GM08714 (cell line): ENCODE measurements around the gene NCKAP5.

Experiments used
- H3K4me3 ChIP-seq: fragments of 200-500 bp; sonication (Bioruptor generic); 2 replicates; pipeline ENCODE4 v1.5.1; 2014; ENCODE audit warnings: mild to moderate bottlenecking, low read length, inconsistent platforms
- ZNF274 ChIP-seq: IDR thresholded peaks from 2 replicates; pipeline ENCODE4 v1.6.1; 2012; ENCODE audit warnings: mild to moderate bottlenecking, low read depth, low read length

The NCKAP5 gene

DNA sequence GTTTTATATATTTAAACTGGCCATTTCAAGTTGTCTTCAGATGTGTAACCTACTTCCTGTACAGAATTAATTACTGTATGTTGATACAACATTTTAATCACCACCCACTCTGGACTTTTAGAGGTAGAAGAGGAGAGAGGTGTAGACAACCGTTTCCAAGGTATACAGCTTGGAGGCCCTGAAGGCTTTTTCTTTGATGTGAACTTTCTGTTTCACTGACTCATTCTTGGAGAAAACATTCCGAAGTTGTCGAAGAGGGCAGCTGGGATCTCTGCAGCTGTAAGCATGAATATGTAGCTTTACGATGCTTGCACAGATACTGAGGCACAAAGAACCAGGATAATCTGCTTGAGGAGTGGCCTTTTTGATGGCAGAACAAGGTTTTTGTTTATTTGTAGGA, 137.0 kb downstream of the NCKAP5 start:
- H3K4me3 ChIP-seq, result no peak overlapping the region
- no peak for TF ChIP-seq ZNF274

DNA sequence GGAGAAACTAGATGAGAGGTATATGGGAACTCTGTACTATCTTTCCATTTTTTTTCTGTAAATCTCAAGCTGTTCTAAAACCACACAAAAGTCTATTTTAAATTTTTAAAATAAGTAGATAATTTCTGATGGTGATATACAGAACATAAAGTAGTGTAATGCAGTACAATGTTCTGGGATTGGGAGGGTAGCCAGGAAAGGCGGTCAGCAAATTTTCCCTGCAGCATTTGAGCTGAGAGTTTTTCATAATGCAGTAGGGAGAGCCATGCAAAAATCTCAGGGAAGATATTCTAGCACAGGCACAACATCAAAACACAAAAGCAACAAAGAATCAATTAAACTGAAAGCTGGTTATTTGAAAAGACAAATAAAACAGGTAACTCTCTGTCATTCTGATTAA, 141.5 kb downstream of the NCKAP5 start:
- H3K4me3 ChIP-seq, result no peak overlapping the region
- no peak for TF ChIP-seq ZNF274

DNA sequence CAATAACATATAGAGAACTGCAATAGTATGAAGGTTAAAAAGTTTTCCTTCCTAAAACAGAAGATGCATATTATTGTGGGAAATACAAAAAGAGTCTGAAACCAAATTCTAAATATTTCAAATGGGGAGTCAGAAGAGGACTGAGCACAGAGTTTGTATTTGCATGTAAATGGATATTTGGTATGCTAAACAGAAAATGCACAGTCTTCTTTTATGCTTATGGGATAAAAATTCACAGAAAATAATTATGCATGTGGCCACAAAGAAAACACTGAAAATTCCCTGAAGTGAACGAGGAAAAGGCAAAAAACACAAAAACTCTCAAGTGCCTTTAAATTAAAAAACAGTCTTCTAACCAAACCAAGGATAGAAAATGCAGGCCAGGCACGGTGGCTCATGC, 142.7 kb downstream of the NCKAP5 start:
- no peak for TF ChIP-seq ZNF274
- no peak overlapping the region for H3K4me3 ChIP-seq

DNA sequence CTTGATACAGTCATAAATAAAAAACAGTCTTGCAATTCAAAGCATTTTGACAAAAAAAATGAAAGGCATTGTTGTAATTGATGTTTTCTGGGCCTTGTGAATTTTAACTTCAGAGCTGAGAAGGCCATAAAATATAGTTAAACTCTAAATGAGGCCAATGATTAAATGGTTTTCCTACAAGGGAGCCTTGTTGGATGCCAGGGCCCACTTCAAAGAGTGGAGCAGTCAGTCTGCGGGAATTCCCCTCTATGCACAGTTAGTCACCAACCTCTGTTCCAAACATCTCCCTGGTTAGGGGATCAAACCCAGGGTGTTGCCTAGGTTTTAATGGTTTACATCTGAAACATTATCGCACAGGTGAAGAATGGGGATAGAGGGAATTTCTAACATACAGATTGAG, 143.4 kb downstream of the NCKAP5 start:
- no peak for TF ChIP-seq ZNF274
- H3K4me3 ChIP-seq, result no peak overlapping the region

DNA sequence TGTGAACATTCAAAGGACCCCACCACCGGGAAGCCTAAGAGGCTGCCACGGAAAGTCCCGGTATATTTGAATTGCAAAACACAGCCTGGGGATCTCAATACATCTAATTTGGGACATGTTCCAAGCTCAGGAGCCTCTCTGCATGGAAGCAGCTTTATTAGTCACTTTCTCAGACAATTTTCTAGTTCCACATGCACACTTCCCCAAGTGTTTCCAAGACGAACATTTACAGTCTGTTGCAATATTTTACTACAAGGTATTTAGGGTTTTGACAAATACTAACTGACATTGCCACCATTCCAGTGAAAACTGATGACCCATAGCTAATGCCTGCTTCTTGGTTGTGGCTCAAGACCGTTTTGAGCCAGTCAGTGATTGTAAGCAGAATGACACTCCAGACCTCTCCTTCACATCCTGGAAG, 145.3 kb downstream of the NCKAP5 start:
- no peak overlapping the region for H3K4me3 ChIP-seq
- TF ChIP-seq ZNF274, result no peak

DNA sequence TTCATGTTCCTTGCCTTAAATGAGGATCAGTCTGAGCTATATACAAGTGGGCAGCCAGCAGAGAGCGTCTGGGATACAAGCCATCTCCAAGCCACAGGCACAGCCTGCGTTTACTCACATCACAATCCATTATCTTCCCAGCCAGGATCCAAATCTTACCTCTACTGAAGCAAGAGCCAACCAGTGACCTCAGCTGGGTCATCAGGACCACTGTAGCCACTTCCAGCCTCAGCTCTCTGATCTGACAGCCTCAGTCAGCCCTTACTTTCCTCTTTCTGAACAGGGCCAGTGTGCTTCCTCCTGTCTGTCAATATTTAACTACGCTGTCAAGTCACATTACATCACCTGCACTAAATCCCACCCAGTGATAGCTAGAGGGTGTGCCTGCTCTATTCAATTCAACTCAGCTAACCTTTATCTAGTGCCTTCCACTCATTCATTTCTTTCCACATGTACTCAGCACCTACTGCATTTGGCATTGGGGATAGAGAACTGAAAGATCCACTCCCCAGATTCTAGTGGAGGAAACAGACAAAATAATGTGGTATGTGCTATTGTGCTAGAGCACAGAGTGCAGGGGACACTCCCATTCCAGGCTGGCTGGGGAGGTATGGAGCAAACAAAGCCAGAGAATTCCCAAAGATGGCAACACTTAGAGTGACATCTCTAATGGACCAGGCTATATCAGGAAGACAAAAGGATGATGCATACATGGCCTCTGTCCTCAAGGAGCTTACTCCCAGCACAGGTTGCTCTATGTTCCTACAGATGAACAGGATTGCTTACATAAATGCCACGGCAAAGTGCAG, 146.5 kb downstream of the NCKAP5 start:
- no peak for TF ChIP-seq ZNF274
- H3K4me3 ChIP-seq, result no peak overlapping the region; the same call in 1 of the 2 replicates

DNA sequence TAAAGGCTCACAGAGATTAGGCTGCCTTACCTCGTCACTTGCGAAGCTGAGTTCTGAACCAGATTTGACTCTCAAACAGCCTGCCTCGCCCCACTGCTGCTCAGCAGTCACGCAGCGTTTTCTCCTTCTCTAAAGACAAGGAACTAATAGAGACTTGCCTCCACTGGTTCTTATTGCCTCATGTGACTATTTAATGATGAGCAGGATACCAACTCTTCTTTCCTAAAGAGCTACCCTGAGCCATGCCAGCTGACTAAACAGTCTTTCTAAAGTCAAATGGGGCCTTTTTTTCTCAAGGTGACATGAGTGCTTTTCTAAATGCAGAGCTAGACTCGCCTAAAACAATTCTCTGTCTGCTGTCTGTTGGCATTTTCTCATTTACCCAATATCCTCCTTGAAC, 147.5 kb downstream of the NCKAP5 start:
- TF ChIP-seq ZNF274, result no peak
- H3K4me3 ChIP-seq, result no peak overlapping the region

DNA sequence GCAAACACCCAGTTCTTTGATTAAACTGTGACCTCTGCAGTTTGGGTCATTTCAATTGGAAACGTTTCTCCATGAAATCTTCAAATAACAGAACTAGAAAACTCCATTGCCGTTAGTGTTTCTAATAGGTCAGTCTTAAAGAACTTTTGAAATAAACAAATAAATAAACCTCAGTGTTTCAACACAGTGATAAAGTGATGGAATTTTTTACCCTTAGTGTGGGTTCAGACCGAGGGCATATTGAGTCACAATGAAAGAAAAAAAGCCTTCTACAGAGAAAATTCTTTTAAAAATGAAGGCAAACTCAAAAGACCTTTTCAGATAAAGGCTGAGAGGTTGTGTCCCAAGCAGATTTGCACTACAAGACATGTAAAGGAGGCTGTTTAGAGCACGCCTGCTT, 149.6 kb downstream of the NCKAP5 start:
- no peak overlapping the region for H3K4me3 ChIP-seq
- TF ChIP-seq ZNF274, result no peak

DNA sequence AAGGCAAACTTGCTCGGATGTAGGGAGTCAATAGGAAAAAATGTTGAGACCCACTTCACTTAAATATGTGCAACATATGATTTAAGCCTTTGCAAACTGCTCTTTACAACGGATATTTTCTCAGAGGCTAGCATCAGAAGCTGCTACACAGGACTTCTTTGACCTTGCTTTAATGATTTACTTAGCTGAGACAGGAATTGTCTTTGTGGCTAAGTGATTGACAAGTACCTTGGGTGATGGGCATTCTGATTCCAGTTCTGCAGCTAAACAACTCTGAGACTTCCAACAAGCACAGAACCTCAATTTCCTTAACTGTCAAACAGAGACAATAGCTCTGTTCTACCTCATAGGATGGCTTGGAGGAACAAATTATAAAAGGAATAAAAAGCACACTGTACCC, 150.2 kb downstream of the NCKAP5 start:
- TF ChIP-seq ZNF274, result no peak
- H3K4me3 ChIP-seq, result no peak overlapping the region

DNA sequence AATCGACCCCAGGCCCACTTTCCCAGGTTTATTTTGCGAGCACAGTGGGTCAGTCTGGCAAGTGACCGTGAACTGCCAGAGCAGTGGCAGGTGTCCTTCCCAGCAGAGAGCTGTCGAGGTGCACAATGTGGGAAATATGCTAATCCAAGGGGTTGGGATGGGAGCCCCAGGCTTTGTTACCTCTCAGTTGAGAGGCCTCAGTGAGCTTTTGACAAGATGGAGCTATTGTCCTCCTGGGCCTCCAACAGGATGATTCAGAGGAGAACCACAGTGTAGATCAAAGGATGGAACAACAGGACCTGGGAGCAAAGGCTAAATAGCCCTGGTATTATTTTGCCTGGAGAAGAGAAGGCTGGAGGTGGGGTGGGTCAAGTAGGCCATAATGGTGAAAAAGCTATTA, 150.8 kb downstream of the NCKAP5 start:
- TF ChIP-seq ZNF274, result no peak
- H3K4me3 ChIP-seq, result no peak overlapping the region

DNA sequence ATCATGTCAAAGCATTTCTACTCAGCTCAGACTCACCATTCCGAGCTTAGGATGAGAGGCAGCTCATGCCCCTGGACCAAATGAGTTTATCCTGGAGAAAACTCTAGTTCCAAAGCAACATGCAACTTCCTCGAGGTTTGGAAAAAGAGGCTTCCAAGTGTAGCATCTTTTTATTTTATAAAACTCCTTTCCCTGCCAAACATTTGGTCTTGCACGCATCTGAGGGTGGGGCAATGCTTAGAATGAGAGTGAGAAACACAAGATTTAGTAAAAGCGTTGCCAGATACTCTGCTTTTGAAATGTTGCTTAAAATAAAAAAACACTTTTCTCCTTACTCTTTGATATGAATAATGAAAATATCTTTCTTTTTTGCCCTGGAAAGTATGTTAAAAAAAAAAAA, 151.5 kb downstream of the NCKAP5 start:
- no peak for TF ChIP-seq ZNF274
- no peak overlapping the region for H3K4me3 ChIP-seq

DNA sequence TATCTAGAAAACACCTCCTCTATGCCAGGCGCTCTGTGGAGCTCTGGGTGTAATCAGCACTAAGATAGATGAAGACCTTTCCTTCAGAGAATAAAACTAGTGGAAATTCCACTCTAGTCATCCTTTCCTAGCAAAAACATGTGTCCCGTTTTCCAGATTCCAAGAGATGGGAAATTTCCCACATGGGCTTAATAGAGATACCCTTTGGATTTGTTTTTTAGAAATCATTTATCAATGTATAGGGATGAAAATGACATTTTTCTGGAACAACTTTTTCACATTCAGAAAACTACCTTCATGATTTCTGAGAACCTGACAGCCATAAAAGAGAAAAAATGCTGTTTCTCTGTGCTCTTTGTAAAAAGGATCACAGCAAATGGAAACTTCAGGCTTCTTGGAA, 152.1 kb downstream of the NCKAP5 start:
- no peak overlapping the region for H3K4me3 ChIP-seq
- no peak for TF ChIP-seq ZNF274

DNA sequence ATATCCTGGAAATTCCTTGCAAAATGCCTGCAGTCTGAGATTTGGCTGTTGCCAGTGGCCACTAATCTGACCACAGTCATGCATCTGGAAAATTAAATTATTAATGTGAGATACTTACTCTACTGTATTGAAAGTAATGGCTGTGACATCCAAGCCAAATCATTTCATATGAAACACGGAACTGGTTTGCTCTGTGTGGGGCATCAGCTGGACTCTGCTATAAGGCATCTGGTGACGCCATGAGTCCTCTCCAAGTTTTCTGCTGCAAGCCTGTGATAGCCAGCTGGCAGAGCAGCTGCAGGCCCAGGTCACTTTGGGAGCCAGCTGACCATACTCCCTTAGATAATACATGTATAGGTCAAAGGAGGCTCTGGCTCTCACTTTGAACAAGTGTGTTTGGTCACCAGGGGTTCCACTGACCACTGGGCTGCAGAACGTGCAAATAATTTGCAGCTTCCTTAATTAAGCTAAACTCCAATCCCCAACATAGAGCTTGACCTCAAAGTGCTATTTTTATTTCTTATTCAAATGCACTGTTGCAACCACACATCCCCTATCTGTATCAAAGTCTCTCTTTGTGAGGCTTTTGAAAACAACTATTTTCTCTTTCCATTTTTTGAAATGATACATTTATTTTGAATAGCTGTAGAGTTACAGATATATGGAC, 152.9 kb downstream of the NCKAP5 start:
- no peak overlapping the region for H3K4me3 ChIP-seq
- no peak for TF ChIP-seq ZNF274

DNA sequence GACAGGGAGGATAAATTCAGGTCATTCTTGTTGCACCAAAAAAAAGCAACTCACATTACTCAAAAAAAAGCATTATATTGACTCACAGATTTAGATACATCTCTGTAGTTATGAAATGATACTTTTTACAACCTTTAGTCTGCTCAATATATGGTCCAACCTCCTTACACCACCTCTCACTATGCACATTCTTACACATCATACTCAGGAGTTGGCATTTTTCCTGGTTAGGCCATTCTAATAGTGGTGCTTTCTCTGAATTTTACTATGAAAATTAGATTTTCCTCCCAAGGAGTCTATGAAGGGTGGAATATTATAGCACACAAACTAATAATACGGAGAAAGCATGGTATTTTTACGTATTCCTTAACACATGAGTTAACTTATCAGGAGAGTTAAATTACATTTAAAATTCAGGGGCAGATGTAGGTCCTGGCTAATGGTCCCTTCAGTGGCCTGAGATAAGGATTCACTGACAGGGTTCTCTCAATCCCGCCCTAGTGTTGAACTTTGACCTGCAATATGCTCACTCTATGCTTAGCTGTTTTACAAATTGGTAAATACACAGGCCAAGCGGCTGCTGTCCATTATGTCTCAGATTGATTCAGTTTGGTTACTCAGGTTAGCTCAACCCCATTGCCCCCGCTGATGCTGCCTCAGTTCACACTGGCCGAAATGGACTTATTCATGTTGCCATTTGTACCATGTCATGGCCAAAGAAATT, 153.6 kb downstream of the NCKAP5 start:
- no peak overlapping the region for H3K4me3 ChIP-seq
- no peak for TF ChIP-seq ZNF274

DNA sequence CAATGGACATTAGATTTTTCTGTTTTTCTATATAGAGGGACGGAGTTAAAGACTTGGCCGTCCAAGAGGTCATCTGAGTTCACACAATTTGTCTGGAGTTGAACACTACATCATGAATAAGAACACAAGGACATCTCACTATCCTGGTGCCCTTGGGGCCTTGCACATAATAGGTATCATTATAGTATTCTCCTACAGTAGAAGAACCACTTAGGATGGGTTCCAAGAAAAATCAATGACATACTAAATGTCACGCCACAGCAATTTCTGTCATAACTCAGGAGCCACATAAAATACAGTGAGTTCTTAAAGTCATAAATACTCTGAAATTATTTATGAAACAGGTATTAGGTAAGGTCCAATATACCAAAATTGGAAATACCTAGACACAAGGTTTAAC, 154.4 kb downstream of the NCKAP5 start:
- TF ChIP-seq ZNF274, result no peak
- no peak overlapping the region for H3K4me3 ChIP-seq
